Measurements from ENCODE around the gene TMEM176B.
"Not testable (repeated sequence)": the region's sequence is repeated elsewhere in the genome, so short reads cannot be mapped to it uniquely, and the experiment has no call there.

TMEM176B gene

DNA sequence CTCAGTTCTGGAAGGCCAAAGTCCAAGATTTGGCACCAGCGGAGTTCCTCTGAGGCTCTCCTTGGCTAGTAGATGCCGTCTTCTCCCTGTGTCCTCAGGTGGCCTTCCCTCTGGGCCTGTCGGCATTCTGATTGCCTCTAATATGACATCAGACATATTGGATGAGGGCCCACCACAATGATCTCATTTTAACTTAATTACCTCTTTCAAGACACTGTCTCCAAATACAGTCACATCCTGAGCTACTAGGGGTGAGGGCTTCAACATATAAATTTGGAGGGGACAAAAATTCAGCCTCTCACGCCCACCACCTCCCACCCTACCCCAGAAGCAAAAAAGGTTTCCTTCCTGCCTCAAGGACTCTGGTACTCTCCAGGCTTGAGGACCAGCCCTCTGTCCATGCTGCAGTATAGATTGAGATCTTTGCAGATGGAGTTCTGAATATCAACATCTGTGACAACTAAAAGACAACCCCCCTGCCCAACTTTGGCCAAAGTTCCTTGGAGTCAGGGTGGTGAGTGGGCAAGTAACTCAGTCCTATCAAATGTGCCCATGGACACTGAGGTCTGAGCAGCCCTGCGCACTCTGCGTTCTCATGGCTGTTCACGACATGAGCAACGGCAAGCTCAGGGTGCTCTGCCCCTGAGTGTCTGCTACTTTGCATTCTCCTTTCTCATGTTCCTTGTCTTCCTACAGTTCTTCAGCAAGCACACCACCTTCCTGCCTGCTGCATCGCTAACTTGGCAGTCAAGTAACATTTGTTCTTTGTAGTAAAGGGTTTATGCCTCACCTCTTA, 11.5 kb downstream of the TMEM176B start:
- no peak overlapping the region for H3K4me3 ChIP-seq (ENCODE audit: low read depth, low read length)
- no peaks in the 10 kb centered on the region for H3K36me3 ChIP-seq (ENCODE audit: insufficient read depth, low read length)
- H3K79me2 ChIP-seq (ENCODE audit: control insufficient read depth, insufficient read depth, low read length, unreplicated experiment), result no peaks in the 10 kb centered on the region
- no peak overlapping the region for H3K27ac ChIP-seq (ENCODE audit: low read depth, low read length)
- peaks cover 45% of the 10 kb centered on the region for H3K27me3 ChIP-seq (ENCODE audit: insufficient read depth, low read length)
- H3K4me1 ChIP-seq (ENCODE audit: control insufficient read depth, insufficient read depth, low read length, unreplicated experiment), result no peaks in the 10 kb centered on the region
- H2AFZ ChIP-seq (ENCODE audit: low read length, unreplicated experiment), result no peak overlapping the region

DNA sequence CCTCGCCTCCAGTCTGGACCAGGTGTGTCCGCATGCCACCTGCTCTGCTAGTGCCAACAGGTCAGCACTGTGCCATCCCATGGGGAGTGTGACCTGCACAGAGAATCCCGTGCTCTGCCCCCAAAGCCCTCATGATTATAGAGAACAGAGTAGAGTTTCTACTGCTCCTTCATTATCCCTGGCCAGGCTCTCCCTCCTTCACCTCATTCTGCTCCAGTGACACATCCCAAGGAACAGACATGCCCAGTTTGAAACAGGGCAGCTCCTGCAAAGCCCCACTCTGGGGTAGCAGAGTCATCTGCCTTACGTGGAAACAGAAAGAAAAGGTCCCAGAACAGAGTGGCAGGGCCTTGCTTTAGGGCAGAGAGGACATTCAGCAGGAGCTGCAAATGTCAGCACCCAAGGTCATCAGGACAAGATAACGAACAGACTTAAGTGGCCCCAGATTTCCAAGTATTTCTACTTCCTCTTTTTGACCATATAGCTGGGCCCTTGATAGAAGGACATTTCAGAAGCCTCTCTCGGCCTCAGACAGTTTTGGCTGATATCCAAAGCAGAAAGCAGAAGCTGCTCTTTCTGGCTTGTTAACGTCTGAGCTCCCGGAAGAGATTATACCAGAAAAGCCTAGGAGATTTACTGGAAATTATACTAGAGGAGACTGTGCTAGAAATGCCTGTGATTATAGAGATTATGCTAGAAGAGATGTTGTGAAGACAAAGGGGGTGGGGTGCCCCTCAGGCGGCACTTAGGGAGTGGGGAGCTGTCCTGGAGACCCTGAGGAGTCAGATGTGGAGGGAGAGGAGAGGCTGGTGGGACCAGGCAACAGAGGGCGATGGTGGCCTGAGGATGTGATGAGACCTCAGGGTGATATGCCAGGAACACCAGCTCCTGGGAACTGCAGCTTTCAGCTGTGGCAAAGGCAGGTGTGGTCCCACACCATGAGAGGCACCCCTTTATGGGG, 12.6 kb downstream of the TMEM176B start:
- H3K4me3 ChIP-seq (ENCODE audit: low read depth, low read length), result no peak overlapping the region
- peaks cover 49% of the 10 kb centered on the region for H3K27me3 ChIP-seq (ENCODE audit: insufficient read depth, low read length)
- no peak overlapping the region for H3K27ac ChIP-seq (ENCODE audit: low read depth, low read length)
- no peak overlapping the region for H2AFZ ChIP-seq (ENCODE audit: low read length, unreplicated experiment)
- H3K36me3 ChIP-seq (ENCODE audit: insufficient read depth, low read length), result no peaks in the 10 kb centered on the region
- H3K4me1 ChIP-seq (ENCODE audit: control insufficient read depth, insufficient read depth, low read length, unreplicated experiment), result no peaks in the 10 kb centered on the region
- H3K79me2 ChIP-seq (ENCODE audit: control insufficient read depth, insufficient read depth, low read length, unreplicated experiment), result no peaks in the 10 kb centered on the region

DNA sequence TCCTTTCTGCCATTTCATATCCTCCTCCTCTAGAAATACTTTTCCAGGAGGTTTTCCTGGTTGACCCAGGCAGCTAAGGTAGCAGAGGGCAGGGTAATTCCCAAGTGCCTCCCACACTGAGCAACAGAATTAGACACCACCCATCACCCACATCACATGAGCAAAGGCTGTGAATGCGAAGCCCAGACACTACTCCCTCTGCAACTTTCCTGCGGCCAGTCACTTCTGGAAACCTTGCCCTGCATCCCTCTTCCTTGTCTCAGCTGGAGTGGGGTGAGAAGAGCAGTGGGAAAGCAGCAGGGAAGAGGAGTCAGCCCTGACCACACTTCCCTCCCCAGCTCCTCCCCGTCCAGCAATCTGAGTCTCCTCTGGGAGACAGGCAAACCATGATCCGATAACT, 15.2 kb downstream of the TMEM176B start:
- H3K4me1 ChIP-seq (ENCODE audit: control insufficient read depth, insufficient read depth, low read length, unreplicated experiment), result no peaks in the 10 kb centered on the region
- no peak overlapping the region for H2AFZ ChIP-seq (ENCODE audit: low read length, unreplicated experiment)
- no peaks in the 10 kb centered on the region for H3K79me2 ChIP-seq (ENCODE audit: control insufficient read depth, insufficient read depth, low read length, unreplicated experiment)
- no peak overlapping the region for H3K27ac ChIP-seq (ENCODE audit: low read depth, low read length)
- H3K36me3 ChIP-seq (ENCODE audit: insufficient read depth, low read length), result no peaks in the 10 kb centered on the region
- peaks cover 34% of the 10 kb centered on the region for H3K27me3 ChIP-seq (ENCODE audit: insufficient read depth, low read length)
- no peak overlapping the region for H3K4me3 ChIP-seq (ENCODE audit: low read depth, low read length)

DNA sequence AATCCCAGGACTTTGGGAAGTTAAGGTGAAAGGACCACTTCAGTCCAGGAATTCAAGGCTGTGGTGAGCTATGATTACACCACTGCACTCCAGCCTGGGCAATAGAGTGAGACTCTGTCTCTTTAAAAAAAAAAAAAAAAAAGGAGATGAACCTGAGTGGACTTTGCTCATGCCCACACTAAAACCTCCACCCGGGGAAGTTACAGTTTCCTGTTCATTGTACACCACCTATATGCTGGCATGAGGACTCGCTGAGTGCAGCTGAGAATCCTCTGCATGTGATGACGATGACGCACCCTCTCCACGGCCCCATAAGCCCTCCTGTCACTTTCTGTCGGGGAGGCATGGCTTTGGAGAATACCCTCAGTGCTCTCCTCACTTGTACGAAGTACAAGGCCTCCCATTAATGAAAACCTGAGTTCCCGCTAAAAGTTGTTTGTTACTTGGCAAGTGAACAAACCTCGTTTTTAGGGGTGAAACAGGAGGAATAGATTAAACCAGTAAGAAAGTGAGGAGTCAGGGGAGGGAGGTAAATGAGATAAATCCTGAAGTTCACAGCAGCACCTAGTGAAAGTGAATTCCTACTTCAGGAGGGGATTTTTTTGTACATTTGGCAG, 15.9 kb downstream of the TMEM176B start:
- Histone ChIP-seq H3K4me3 (ENCODE audit: low read depth, low read length) (no peak overlapping the region), H3K36me3 (ENCODE audit: insufficient read depth, low read length) (no peaks in the 10 kb centered on the region), H3K4me1 (ENCODE audit: control insufficient read depth, insufficient read depth, low read length, unreplicated experiment) (no peaks in the 10 kb centered on the region), H3K27ac (ENCODE audit: low read depth, low read length) (no peak overlapping the region), H2AFZ (ENCODE audit: low read length, unreplicated experiment) (no peak overlapping the region), H3K79me2 (ENCODE audit: control insufficient read depth, insufficient read depth, low read length, unreplicated experiment) (no peaks in the 10 kb centered on the region), H3K27me3 (ENCODE audit: insufficient read depth, low read length) (peaks cover 26% of the 10 kb centered on the region)

DNA sequence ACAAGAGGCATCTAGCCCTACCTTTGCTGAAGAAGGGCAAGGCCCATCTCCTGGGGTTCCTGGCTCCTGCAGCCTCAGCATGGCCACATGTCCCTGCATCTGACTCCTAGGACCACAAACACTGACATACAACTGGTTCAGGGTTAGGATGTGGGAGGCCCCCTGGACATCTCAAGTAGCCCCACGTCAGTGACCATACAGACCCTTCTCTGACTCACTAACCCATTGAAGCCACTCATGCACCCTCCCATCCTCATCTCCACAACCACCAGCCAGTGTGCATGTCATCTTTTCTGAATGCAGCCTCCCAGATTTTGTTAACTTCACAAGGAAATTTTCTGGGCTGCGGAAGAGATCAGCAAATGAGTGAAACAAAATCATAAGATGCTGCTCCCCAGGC, 18.2 kb downstream of the TMEM176B start:
- no peaks in the 10 kb centered on the region for H3K36me3 ChIP-seq (ENCODE audit: insufficient read depth, low read length)
- H3K27ac ChIP-seq (ENCODE audit: low read depth, low read length), result no peak overlapping the region
- H3K4me1 ChIP-seq (ENCODE audit: control insufficient read depth, insufficient read depth, low read length, unreplicated experiment), result no peaks in the 10 kb centered on the region
- H3K79me2 ChIP-seq (ENCODE audit: control insufficient read depth, insufficient read depth, low read length, unreplicated experiment), result no peaks in the 10 kb centered on the region
- H2AFZ ChIP-seq (ENCODE audit: low read length, unreplicated experiment), result no peak overlapping the region
- H3K4me3 ChIP-seq (ENCODE audit: low read depth, low read length), result no peak overlapping the region
- H3K27me3 ChIP-seq (ENCODE audit: insufficient read depth, low read length), result peaks cover 13% of the 10 kb centered on the region

DNA sequence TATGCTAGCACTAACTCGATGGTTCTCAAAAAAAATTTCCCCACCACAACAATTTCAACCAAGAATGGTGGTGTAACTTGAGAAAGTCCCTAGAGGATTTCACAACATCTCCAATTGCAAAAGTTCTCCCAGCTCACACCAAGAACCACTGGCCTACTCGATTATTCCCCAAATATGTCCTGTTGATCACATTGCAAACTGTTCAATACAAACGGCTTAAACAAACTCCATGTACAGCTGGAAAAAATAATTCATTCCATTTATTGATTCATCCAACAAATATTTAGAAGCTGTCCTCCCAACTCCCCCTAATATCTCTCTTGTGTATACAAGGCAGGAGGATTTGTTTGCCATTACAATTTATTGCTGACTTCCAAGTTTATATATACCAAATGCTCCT, 19.1 kb downstream of the TMEM176B start:
- H3K4me3 ChIP-seq (ENCODE audit: low read depth, low read length), result no peak overlapping the region
- H3K4me1 ChIP-seq (ENCODE audit: control insufficient read depth, insufficient read depth, low read length, unreplicated experiment), result no peaks in the 10 kb centered on the region
- H3K27ac ChIP-seq (ENCODE audit: low read depth, low read length), result no peak overlapping the region
- H2AFZ ChIP-seq (ENCODE audit: low read length, unreplicated experiment), result no peak overlapping the region
- peaks cover 13% of the 10 kb centered on the region for H3K27me3 ChIP-seq (ENCODE audit: insufficient read depth, low read length)
- no peaks in the 10 kb centered on the region for H3K36me3 ChIP-seq (ENCODE audit: insufficient read depth, low read length)
- no peaks in the 10 kb centered on the region for H3K79me2 ChIP-seq (ENCODE audit: control insufficient read depth, insufficient read depth, low read length, unreplicated experiment)

DNA sequence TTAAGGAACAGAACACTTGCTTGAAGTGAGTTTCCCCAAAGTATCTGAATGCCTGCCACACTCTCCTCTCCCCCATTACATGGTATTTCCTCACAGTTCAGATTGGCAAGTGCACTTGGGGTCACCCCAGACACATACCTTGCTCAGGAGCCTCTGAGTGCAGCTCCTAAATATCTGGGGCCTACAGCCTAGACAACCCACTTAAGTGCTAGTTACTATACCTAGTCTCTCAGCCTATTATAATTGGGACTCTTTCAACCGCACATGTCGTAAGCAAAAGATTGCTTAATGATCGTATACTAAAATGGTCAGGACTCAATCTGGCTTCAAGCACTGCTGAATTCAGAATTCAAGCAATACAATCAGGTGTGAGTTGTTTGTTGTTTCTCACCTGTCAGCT, 19.9 kb downstream of the TMEM176B start:
- no peak overlapping the region for H3K4me3 ChIP-seq (ENCODE audit: low read depth, low read length)
- no peaks in the 10 kb centered on the region for H3K4me1 ChIP-seq (ENCODE audit: control insufficient read depth, insufficient read depth, low read length, unreplicated experiment)

DNA sequence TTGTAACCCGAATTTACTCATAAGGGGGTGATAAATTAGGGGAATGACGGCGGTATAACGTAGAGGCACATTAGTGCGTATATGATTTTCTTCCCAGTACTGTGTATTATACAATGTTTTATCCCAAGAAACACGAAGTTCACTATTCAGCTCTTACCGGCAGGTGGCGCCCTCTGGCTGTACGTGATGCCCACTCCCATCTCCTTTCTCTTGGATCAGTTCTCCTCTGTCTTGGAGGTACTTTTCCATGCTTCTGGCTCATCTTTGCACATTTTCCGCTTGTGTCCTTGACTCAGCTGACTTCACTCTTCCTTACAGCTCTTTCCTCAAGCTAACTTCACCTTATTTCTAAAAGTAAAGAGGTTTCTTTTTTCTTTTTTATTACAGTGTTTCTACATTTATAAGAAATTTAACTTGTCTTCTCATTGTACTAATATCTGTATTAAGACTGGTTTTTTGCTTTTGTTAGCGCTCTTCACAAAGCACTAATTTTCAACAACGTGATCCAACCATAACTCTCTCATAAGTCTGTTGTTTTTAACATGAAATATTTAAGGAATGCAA, 21.3 kb downstream of the TMEM176B start:
- H3K27ac ChIP-seq (ENCODE audit: low read depth, low read length), result no peak overlapping the region
- no peaks in the 10 kb centered on the region for H3K36me3 ChIP-seq (ENCODE audit: insufficient read depth, low read length)
- no peaks in the 10 kb centered on the region for H3K4me1 ChIP-seq (ENCODE audit: control insufficient read depth, insufficient read depth, low read length, unreplicated experiment)
- H3K79me2 ChIP-seq (ENCODE audit: control insufficient read depth, insufficient read depth, low read length, unreplicated experiment), result no peaks in the 10 kb centered on the region
- no peak overlapping the region for H2AFZ ChIP-seq (ENCODE audit: low read length, unreplicated experiment)
- no peak overlapping the region for H3K4me3 ChIP-seq (ENCODE audit: low read depth, low read length)
- peaks cover 5% of the 10 kb centered on the region for H3K27me3 ChIP-seq (ENCODE audit: insufficient read depth, low read length)

More for the DNA sequence above, 19.9 kb downstream of the TMEM176B start:
- no peaks in the 10 kb centered on the region for H3K36me3 ChIP-seq (ENCODE audit: insufficient read depth, low read length)
- no peaks in the 10 kb centered on the region for H3K79me2 ChIP-seq (ENCODE audit: control insufficient read depth, insufficient read depth, low read length, unreplicated experiment)
- no peak overlapping the region for H2AFZ ChIP-seq (ENCODE audit: low read length, unreplicated experiment)
- no peak overlapping the region for H3K27ac ChIP-seq (ENCODE audit: low read depth, low read length)
- H3K27me3 ChIP-seq (ENCODE audit: insufficient read depth, low read length), result peaks cover 9% of the 10 kb centered on the region

DNA sequence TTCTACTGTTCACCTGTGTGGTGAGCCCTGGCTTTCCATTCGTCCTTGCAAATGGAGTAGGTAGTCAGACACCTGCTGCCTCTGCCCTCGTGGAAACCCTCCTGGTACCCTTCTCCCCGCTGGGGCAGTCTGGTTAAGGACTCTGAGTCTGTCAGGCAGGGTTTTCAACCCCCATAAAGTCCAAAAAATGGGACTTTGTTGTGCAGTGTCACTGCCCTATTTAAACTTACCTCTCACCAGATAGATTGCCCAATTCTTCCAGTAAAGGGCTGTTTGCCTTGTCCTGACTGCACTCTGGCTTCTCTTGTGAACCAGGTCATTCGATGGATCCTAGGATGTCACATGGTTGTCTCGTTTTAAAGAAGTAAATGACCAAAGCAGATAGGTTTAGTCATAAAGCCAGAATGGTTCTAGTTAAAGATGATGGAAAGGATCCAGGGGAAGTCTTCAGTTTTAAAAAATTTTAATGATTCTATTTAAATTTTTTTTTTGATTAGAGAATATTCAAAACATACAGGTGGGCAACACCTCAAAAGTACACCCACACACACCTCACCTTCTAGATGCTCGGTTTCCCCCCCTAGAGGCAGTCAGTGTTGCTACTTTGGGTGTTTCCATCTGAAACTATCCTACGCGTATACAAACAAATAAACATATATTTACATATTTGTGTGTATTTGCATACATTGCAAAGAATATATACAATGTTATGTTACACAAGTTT, 22.0 kb downstream of the TMEM176B start:
- Histone ChIP-seq H3K4me3 (ENCODE audit: low read depth, low read length) (no peak overlapping the region), H3K4me1 (ENCODE audit: control insufficient read depth, insufficient read depth, low read length, unreplicated experiment) (no peaks in the 10 kb centered on the region), H3K27ac (ENCODE audit: low read depth, low read length) (no peak overlapping the region), H2AFZ (ENCODE audit: low read length, unreplicated experiment) (no peak overlapping the region), H3K27me3 (ENCODE audit: insufficient read depth, low read length) (peaks cover under 1% of the 10 kb centered on the region), H3K79me2 (ENCODE audit: control insufficient read depth, insufficient read depth, low read length, unreplicated experiment) (no peaks in the 10 kb centered on the region), H3K36me3 (ENCODE audit: insufficient read depth, low read length) (no peaks in the 10 kb centered on the region)

DNA sequence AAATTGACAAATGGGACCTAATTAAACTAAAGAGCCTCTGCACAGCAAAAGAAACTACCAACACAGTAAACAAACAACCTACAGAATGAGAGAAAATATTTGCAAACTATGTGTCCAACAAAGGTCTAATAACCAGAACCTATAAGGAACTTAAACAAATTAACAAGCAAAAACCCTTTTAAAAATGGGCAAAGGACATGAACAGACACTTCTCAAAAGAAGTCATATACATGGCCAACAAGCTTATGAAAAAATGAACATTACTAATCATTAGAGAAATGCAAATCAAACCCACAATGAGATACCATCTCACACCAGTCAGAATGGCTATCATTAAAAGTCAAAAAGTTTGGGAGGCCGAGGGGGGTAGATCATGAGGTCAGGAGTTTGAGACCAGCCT, 26.0 kb downstream of the TMEM176B start:
- not testable (repeated sequence) for H3K4me1 ChIP-seq (ENCODE audit: control insufficient read depth, insufficient read depth, low read length, unreplicated experiment); H2AFZ ChIP-seq (ENCODE audit: low read length, unreplicated experiment); H3K4me3 ChIP-seq (ENCODE audit: low read depth, low read length); H3K79me2 ChIP-seq (ENCODE audit: control insufficient read depth, insufficient read depth, low read length, unreplicated experiment); H3K27me3 ChIP-seq (ENCODE audit: insufficient read depth, low read length); H3K27ac ChIP-seq (ENCODE audit: low read depth, low read length); H3K36me3 ChIP-seq (ENCODE audit: insufficient read depth, low read length)

Data from ACC112 (cell line).